ENCODE measurements around the gene ANKDD1B.

Gene ANKDD1B

DNA sequence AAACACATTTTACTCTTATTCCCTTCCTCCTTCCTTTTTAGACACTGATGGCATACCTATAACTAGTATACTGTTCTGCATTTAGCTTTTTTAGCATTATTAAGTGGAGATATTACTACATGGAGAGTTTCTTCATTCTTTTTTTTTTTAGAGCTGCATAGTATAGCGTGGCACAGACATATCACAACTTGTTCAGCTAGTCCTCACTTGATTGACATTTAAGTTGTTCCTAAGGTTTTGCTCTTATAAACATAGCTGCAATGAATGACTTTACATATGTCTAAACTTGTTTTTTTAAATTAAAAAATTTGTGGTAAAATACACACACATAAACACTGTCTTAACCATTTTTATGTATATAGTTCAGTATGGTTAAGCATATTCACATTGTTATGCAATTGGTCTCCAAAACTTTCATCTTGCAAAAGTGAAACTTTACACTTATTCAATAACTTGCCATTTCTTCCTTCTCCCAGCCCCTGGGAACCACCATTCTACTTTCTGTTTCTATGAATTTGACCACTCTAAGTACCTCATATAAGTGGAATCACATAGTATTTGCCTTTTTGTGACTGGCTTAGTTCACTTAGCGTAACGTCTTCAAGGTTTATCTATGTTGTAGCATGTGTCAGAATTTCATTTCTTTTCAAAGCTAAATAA lies 48.7 kb downstream of the ANKDD1B start:
- in situ Hi-C loops (cut with MboI; ENCODE audit: low sequenced_read_pairs): no loop called here

- in situ Hi-C loops (cut with MboI; ENCODE audit: low sequenced_read_pairs): no loop called here
Measured at GRCh38 chr5:75660678-75661465, 49.6 kb downstream of the ANKDD1B start.

GRCh38 chr5:75662061-75662460 lies 50.8 kb downstream of the ANKDD1B start:
- in situ Hi-C loops (cut with MboI; ENCODE audit: low sequenced_read_pairs): no loop called here

GRCh38 chr5:75663579-75664284 lies 52.5 kb downstream of the ANKDD1B start:
- in situ Hi-C loops (cut with MboI; ENCODE audit: low sequenced_read_pairs): no loop called here

DNA sequence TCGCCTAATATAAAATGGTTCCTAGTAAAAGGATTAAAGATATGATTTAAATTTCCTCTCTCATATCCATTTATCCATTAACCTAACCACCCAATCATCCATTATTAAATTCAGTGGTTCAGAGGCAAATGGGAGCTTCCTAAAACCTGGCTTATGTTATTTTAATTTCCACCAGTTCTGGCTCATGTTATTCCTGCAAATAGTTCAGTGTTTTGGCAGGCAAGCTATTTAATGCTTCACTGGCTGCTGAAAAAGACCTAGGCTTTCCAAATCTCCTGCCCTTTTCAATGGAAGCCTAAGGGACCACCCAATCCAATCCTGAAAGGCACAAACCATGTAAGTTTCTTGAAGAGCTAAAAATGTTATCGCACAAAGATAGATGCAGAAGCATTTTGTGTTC lies 53.7 kb downstream of the ANKDD1B start:
- in situ Hi-C loops (cut with MboI; ENCODE audit: low sequenced_read_pairs): no loop called here

- in situ Hi-C loops (cut with MboI; ENCODE audit: low sequenced_read_pairs): no loop called here
Measured at GRCh38 chr5:75666801-75667200, 55.5 kb downstream of the ANKDD1B start.

DNA sequence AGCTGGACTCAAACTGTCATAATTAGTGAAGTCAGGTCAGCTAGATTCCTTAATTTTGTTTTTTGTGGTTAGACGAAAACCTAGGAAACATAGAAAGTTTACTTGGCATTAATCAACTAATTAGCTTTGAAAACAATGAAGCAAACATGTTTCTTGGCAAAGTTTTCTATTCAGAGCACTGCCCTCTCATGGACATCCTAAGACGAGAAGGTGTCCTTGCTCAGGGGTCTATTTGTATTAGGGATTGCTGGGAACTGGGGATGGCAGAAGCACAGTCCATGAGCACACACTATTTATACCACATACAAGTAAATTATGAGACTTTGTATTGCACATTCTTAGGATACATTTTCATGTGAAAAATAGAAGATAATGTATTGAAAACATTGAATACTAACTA lies 56.3 kb downstream of the ANKDD1B start:
- in situ Hi-C loops (cut with MboI; ENCODE audit: low sequenced_read_pairs): no loop called here

DNA sequence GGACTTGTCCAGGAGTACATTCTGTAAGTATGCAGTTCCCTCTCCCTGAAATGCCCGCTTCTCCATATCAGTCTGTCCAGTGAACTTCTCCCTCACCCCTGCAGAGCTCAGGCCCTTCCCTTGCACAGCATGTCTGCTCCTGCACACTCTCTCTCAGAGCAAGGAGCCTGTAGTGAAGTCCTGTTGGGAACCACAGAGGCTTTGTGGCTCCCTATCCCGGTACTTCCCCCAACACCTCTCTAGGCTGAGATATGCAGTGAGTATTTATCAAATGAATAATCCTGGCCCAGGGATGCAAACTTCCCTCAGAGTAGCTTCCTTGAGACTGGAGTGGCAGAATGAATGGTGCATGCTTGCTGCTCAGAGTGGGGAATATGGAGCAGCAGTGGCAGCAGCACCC lies 57.2 kb downstream of the ANKDD1B start:
- in situ Hi-C loops (cut with MboI; ENCODE audit: low sequenced_read_pairs): no loop called here

GRCh38 chr5:75668977-75669689 lies 57.9 kb downstream of the ANKDD1B start:
- in situ Hi-C loops (cut with MboI; ENCODE audit: low sequenced_read_pairs): no loop called here

- in situ Hi-C loops (cut with MboI; ENCODE audit: low sequenced_read_pairs): no loop called here
Measured at GRCh38 chr5:75670577-75670976, 59.3 kb downstream of the ANKDD1B start.

- in situ Hi-C loops (cut with MboI; ENCODE audit: low sequenced_read_pairs): no loop called here
Measured at GRCh38 chr5:75671506-75671905, 60.3 kb downstream of the ANKDD1B start.

GRCh38 chr5:75672616-75673015 lies 61.4 kb downstream of the ANKDD1B start:
- in situ Hi-C loops (cut with MboI; ENCODE audit: low sequenced_read_pairs): no loop called here

DNA sequence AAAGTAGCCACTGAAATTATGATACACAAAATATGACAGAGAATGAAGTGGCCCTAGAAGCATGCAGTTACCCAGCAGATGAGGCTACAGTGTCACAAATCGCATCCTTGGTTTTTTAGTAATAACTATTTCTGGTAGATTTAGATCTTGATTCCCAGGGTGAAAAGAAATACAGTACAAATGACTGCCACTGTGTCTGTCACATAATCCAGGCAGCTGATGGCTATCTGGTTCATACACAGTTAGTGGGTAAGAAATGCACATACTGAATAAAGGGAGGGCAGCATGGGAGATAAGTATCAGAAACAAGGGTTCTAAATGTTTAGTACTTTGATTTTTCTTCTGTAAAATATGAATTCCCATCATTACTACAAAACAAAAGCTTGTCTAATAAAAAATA lies 64.5 kb downstream of the ANKDD1B start:
- in situ Hi-C loops (cut with MboI; ENCODE audit: low sequenced_read_pairs): no loop called here

- in situ Hi-C loops (cut with MboI; ENCODE audit: low sequenced_read_pairs): no loop called here
Measured at GRCh38 chr5:75677607-75678006, 66.4 kb downstream of the ANKDD1B start.

DNA sequence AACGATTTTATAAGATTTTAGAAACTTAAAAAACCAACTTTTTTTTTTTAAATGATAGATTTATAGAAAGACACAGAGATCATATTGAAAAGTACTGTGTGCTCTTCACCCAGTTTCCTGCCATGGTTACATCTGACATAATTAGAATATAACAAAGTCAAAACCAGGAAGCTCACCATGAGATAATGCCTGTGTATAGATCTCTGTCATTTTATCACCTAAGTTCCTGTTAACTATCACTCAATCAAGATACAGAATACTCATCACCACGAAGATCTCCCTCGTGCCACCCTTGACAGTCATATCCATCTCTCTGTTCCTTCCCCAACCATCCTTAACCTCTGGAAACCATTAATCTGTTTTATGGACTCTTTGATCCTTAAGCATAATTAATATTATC lies 66.9 kb downstream of the ANKDD1B start:
- in situ Hi-C loops (cut with MboI; ENCODE audit: low sequenced_read_pairs): no loop called here

DNA sequence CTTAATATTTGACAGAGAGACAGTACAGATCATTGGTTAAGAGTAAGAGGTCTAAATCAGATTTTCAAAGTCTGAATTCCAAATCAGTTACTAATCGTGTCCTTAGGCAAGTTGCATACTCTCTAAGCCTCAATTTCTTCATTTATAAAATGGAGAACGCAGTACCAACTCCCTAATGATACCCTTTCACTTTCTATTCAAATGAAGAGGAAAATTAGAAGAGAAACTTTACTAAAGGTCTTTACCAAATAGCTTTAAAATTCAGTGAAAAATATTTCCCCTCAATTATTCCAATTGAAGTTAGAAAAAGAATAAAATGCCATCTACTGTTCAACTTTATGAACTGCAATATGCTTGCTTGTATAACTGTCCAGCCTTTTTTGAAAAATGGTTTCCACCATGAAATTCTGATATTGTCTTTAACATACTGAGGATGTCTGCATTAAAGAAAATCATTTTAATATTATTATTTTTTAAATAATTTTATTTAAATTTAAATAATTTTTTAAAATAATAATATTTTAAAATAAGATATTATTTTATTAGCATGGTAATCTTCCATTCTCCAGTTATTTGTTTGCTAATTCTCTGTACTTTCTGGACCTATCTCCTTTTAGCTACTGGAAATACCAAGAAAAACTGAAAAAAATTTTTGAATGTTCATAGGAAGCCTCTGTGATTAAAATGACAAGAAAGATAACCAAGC lies 70.0 kb downstream of the ANKDD1B start:
- in situ Hi-C loops (cut with MboI; ENCODE audit: low sequenced_read_pairs): no loop called here

GRCh38 chr5:75685141-75685540 lies 73.9 kb downstream of the ANKDD1B start:
- in situ Hi-C loops (cut with MboI; ENCODE audit: low sequenced_read_pairs): no loop called here

GRCh38 chr5:75686480-75686879 lies 75.2 kb downstream of the ANKDD1B start:
- in situ Hi-C loops (cut with MboI; ENCODE audit: low sequenced_read_pairs): no loop called here

- in situ Hi-C loops (cut with MboI; ENCODE audit: low sequenced_read_pairs): no loop called here
Measured at GRCh38 chr5:75690669-75691068, 79.4 kb downstream of the ANKDD1B start.

DNA sequence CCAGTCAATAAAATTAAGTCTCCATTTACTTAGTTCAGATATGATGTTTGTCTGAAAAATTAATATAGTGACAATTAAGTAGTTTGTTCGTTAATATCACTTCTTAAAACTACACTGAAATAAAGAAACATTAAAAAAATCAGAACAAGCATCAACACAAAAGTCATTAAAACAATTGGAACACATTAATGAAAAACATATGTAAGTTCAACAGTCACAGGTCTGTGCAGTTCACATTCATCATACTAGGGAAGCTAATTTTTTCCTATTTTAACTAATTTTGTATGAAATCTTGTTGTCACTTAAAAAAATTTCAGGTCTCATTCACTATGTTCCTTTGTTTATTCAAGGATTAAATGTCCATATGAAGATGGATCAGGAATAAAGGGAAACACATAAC lies 83.5 kb downstream of the ANKDD1B start:
- in situ Hi-C loops (cut with MboI; ENCODE audit: low sequenced_read_pairs): no loop called here

Data from hTERT RPE-1 (cell line).